HG03439 (cell line): ENCODE measurements around the gene HBP1.
"Not testable (repeated sequence)": the region's sequence is repeated elsewhere in the genome, so short reads cannot be mapped to it uniquely, and the experiment has no call there.

Source experiments
- ATAC-seq: cut with Tn5 transposase; IDR thresholded peaks from one replicate; pipeline ENCODE4 v1.9.1; 2021; ENCODE audit warnings: mild to moderate bottlenecking, moderate library complexity; ENCODE audit not compliant: unreplicated experiment

Gene HBP1

DNA sequence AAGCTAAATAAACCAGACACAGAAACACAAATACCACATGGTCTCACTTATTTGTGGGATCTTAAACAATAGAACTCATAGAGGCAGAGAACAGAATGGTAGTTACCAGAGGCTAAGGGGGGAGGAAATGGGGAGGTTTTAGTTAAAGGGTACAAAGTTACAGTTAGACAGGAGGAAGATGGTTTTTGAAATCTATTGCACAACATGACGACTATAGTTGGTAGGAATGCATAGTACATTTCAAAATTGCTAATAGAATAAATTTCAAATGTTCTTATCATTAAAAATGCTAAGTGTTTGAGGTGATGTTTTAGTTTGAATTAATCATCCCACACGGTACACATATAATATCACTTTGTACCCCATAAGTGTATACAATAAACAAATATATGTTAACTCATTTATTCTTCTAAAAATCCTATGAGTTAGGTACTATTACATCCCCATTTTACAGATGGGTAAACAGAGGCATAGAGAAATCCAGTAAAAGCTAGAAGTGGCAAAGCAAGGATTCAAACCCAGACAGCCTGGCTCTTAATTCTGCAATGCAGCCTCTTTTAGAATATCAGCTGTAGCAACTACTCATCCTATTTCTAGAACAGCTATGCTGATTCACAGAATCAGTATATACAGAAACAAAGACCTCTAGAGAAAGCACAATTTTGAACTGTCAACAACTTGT, 50.9 kb downstream of the HBP1 start:
- no peak for ATAC-seq

DNA sequence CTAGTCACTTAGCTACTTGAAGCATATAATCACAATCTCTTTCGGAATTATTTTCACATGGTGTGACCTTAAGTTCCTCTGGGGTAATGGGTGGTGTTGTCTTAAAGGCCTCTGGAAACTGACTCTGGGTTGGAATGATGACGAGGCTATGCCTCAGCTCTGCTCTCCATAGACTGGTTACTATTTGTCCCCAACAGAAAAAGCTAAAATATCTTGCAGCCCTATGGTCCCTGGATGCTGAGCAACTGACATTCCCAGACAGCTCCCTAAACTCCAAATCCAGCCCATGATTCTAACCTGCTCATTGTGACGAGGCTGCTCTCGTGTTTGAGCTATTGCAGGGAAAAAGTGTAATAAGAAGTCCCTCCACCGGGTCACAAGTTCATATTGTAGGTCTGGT, 51.6 kb downstream of the HBP1 start:
- ATAC-seq = no peak

DNA sequence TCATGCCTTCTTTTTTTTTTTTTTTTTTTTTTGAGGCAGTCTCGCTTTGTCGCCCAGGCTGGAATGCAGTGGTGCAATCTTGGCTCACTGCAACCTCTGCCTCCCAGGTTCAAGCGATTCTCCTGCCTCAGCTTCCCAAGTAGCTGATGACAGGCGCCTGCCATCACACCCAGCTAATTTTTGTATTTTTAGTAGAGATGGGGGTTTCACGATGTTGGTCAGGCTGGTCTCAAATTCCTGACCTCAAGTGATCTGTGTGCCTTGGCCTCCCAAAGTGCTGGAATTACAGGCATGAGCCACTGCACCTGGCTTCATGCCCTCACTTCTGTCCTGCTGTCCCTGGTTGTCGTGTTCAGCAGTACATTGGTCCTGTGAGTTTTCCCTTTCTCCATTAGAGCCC, 52.0 kb downstream of the HBP1 start:
- not testable (repeated sequence) for ATAC-seq

DNA sequence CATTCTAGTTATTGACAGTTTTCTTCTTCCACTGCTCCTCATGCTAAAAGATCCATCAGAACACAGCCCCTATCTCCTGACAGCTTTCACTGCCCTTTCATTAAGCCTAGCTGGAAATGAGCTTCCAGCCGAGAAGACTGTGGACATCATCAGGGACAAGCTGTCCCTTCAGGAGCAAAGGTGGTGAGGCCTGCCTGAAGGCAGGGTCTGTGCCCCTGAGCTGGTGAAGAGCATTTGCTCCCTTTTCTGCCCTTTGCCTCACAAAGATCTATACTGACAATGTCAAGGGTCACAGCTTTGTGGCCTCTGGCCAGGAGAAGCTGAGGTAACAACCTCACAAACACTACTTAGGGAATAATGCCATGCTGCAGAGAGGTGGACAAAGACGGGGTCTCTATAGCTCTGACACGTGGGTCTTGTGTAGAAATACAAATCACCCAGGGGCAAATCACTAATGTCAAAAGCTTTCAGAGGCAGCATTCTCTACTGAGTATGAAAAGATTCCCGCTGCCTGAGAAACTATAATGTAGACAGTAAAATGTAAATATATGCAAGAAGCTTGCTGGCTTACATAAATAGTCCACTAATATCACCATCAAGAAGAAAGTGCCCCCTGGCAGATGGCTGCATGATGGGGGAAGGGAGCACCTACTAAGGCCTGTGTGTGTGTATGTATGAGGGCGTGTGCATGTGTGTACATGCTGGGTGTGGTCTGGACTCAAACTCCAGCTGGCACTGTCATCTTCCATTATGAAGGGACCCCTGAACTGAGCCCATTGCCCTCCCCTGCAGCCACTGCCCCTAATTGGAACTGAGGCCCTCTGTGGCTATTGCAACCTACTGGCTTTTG, 55.8 kb downstream of the HBP1 start:
- no peak for ATAC-seq

DNA sequence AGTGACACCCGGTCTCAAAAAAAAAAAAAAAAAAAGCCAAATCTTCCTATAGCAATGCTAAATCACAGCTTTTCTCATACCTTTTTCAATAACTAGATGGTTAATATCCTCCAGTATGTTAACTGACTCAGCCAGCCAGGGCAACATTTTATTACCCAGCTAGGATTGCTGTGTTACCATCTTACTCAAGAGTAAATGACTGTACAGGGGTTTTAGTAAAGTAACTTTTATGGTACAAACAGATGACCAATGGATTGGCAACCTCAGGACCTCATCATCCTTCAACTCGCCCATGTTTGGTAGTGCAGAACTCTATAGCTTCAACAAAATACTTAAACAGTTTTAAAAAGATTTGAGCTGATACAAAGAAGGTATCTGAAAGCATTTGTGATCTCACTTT, 59.5 kb downstream of the HBP1 start:
- no peak for ATAC-seq

DNA sequence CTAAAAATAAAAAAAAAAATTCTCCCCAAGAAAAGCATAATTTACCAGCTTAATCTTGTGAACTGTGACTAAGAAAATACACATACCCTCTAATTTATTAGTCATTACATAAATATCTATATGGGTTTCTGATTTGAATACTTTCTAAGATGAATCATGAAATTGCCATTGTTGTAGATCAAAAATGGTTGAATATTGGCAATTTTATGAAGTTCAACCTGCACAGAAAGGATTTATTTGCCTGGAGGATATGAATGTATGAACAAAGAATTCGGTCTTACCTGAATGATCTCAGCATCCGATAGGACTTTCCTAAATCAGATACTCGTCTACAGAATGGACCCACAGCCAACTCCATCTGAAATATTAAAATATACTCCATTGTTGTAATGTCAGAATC, 61.5 kb downstream of the HBP1 start:
- no peak for ATAC-seq

DNA sequence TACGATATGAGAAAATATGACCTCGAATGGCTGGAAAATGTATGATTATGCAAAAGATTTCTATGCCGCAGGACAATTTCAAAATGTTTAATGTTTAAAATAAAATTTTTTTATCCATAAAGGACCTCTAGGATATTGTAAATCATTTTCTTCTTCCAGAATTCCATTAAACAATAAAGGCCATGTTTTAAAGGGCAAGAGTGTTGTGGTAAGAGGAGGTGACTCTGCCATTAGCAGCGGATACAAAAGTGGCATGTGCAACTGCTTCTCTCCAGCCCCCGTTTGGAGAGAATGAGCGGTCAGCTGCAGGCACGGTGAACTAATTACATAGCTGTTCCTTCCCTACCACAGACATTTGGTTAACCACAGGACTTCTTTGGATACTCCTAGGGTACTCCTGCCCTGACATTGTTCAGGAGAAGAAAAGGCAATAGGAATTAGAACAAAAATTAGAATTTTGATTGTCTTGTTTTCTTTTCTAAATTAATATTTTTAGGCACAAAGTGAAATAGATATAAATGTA, 63.8 kb downstream of the HBP1 start:
- no peak for ATAC-seq

DNA sequence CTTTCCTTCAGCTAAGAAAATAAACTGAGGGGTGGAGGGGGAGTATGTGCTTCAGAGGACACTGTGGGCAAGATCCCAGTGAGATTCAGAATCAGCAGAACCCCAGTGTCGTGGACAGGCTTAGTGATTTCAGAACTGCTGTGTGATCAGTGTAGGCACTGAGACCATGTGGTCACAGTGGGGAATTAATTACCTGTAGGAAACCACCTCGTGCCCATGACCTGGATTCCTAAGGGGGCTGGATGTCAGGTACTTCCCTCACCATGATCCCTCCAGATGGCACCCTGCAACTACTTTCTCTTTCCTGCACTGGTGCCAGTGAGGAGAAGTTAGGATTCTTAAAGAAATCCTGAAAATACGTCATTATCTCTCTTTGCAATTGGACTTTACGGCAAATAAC, 64.4 kb downstream of the HBP1 start:
- ATAC-seq = no peak

DNA sequence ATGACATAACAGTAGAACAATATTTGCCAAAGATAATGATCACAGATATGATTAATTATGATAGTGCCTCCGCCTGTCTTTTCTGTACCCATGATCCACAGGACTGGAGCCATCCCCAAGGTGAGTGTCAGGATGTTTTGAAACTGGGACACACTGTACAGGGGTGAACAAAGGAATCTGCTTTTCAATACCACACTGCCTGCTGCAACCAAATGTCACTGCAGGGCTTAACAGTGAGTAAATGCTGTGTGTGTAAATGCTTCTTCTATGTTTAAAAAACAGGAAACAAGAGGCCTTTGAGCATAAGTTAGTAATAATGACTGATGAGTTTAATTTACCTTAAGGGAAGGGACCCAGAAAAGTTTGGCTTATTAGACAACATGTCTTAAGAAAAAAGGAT, 65.2 kb downstream of the HBP1 start:
- ATAC-seq = no peak

DNA sequence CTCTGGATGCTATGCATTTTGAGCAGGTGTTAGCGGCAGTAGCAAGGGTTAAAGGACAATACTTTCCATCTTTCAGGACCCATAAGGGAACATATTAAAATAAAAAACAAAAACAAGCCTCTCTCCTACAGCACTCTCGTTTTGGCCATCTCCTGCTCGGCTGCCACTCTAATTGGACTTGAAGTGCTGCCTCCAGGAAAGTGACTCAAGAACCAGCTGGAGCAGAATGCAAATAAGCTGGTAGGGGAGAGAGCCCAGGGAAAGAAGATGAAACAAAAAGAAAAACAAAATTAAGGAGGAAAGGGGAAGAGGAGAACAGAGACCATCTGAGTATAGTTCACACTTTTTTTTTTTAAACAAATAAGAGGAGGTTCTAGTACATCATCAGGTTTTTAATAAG, 65.6 kb downstream of the HBP1 start:
- no peak for ATAC-seq

DNA sequence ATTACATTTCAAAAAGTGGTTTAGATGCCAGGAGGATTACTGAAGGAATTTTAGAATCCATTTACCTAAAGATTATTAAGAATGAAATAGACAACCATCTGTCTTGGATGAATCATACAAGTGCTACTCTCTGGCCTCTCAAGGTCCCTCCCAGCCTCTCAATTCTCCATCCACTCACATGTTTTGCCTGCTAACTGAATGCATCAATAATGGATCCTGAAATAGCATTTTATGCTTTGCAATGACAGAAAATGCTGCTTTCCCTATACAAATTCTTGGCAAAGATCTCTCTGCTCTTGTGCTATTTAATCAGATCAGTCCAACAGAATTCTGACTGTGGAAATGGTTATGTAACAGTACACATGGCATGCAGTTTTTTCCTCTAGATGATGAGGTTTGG, 68.1 kb downstream of the HBP1 start:
- ATAC-seq = no peak

DNA sequence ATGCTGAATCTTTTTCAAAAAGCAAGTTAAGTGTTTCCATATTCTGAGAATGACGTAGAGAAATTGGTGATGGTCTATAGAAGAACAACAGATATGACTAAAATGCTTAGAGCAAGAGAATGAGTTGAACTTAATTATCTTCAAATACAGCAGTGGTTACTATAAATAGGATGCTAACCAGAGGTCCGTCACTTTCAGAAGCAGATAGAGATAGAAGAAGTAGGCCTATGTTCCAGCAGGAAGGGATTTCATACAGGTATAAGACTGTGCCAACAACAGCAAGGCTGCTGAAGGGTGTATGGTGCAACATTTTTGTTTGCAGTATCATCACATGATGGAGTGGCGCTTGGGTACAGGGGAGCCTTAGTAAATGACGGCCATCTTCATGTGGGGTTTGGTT, 68.6 kb downstream of the HBP1 start:
- no peak for ATAC-seq

DNA sequence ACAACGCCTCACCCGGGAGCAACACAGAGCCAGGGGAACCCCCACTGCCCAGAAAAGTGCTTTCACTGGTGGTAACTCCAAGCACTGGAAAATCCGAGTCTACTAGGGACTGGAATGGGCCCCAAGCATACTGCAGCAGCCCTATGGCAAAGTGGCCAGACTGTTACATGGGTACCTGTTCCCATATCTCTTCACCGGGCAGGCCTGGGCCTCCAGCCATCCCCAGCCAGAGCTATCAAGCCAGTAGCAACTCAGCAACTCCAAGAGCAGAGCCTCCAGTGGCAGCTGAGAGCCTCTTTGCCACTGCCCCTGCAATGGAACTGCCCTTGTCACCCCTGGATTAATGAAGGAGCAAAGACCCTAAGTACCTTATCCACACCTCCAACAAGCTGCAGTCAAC, 73.5 kb downstream of the HBP1 start:
- ATAC-seq = no peak

DNA sequence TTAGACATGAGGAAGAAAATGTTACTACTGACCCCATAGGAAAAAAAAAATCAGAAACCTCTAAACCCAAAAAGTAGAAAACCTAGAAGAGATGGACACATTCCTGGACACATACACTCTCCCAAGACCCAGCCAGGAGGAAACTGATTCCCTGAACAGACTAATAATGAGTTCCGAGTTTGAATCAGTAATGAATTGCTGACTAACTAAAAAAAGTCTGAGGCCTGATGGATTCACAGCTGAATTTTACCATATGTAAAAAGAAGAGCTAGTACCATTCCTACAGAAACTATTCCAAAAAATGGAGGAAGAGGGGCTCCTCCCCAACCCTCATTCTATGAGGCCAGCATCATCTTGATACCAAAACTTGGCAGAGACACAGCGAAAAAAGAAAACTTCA, 75.8 kb downstream of the HBP1 start:
- no peak for ATAC-seq

DNA sequence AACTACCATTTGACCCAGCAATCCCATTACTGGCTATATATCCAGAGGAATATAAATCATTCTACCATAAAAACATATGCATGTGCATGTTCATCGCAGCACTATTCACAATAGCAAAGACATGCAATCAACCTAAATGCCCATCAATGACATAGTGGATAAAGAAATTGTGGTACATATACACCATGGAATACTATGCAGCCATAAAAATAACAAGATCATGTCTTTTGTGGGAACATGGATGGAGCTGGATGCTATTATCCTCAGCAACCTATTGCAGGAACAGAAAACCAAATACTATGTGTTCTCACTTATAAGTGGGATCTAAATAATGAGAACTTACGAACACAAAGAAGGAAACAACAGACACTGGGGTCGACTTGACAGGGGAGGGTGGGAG, 78.0 kb downstream of the HBP1 start:
- not testable (repeated sequence) for ATAC-seq

DNA sequence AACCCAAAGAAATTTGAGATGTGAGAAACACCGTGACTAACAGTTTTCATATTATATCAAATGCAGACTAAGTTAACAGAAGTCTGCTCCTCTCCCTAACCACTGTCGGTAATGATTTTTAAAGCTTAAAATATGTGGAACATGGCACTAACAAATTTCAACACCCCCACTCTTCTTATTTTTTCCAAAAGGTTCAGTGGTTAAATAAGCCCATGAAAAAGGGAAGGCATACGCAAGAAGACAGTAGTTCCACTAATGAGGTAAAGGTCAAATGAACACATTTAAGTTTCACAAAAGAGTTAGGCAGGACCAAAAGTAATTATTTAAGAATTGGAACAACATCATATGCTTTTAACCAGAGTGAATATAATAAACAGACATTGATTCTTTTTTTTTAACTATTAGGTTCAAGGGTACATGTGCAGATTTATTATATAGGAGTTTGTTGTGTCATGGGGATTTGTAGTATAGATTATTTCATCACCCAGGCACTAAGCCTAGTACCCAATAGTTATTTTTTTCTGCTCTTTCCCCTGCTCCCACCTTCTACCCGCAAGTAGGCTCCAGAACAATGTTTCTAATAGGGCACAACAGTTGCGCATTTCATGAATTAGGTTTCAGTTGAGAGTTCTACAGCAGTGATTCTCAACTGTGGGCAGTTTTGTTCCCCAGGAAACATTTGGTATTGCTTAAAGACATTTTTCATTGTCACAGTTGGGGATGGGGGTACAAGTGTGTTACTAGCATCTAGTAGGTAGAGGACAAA, 79.9 kb downstream of the HBP1 start:
- no peak for ATAC-seq

DNA sequence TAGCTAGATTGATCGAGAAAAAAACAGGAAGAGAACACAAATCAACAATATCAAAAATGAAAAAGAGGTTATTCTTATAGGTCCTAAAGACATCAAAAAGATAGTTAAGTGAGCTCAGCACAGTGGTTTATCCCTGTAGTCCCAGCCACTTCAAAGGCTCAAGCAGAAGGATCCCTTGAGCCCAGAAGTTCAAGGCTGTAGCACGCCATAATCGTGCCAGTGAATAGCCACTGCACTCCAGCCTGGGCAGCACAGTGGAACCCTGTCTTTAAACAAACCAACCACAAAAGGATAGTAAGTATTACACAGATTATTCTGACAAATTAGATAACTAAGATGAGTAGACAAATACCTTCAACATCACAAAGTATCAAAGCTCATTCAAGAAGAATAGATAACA, 83.2 kb downstream of the HBP1 start:
- no peak for ATAC-seq
